Thyroid gland (tissue), 4 donors: ENCODE data around the gene ZNF154. TPM values are rescaled to one million over a fixed set of nuclear protein-coding genes. Genes with fewer than 3 reads are reported as not detected.

Source experiments
- DNase-seq, 2 donors: peaks; one replicate each; pipeline ENCODE4 v3.0.0-alpha.2; 2019
- H3K27ac ChIP-seq, 3 donors: fragments of 200-600 bp; sonication (generic); 1 replicate in 2 of 3; 2 replicates in 1 of 3; pipeline ENCODE4 v1.5.1; 2016 to 2019; ENCODE audit warnings: mild to moderate bottlenecking in 1 of 3, moderate library complexity in 1 of 3
- H3K27me3 ChIP-seq: fragments of 200-600 bp; sonication (generic); one replicate; pipeline ENCODE4 v1.5.1; 2019
- H3K36me3 ChIP-seq, 2 donors: fragments of 200-600 bp; sonication (generic); one replicate each; pipeline ENCODE4 v1.5.1; 2016 to 2019
- H3K4me1 ChIP-seq, 2 donors: fragments of 200-600 bp; sonication (generic); one replicate each; pipeline ENCODE4 v1.5.1; 2017 to 2019
- H3K4me3 ChIP-seq, 3 donors: fragments of 200-600 bp; sonication (generic); replicated peaks in 1 of 3; 1 replicate in 2 of 3; 2 replicates in 1 of 3; pipeline ENCODE4 v1.5.1; 2016; ENCODE audit warnings: mild to moderate bottlenecking in 1 of 3
- H3K9me3 ChIP-seq: fragments of 200-600 bp; sonication (generic); one replicate; pipeline ENCODE4 v1.5.1; 2017
- CTCF ChIP-seq, 6 experiments: fragments of 200-600 bp in 3 of 6; fragments of 450-650 bp in 3 of 6; sonication (generic) in 3 of 6; IDR thresholded peaks; one replicate each; pipeline ENCODE4 v1.5.1; 2016 to 2019; ENCODE audit warnings: antibody characterized with exemption in 6 of 6, mild to moderate bottlenecking in 2 of 6, inconsistent platforms in 1 of 6, moderate library complexity in 1 of 6
- POLR2A ChIP-seq, 2 donors: fragments of 450-650 bp; IDR thresholded peaks; one replicate each; pipeline ENCODE4 v1.6.1; 2017; ENCODE audit warnings: antibody characterized with exemption in 2 of 2, mild to moderate bottlenecking in 2 of 2, moderate library complexity in 1 of 2
- WGBS, 2 donors: methylation state at CpG; one replicate each; pipeline ENCODE4 v1.1.5; 2017; 5-methylcytosine and 5-hydroxymethylcytosine counted together
- intact Hi-C: fragments of 100-400 bp; cut with DNase I; formaldehyde crosslinking; loops from one replicate; pipeline ENCODE4 v1.15.1; 2023
- total RNA-seq, 4 donors: library from RNA; depleted of rRNA; stranded (reverse); fragments of >200 nt; gene quantifications; one replicate each; pipeline ENCODE4 v1.2.3, GENCODE V29; 2016

Gene ZNF154
- total RNA-seq, 4 donors from 2014 or later: 15.6 to 25.8 (median 18.2) TPM

- Histone ChIP-seq H3K27me3 (no peaks in the 10 kb centered on the region), H3K36me3 (no peaks in the 10 kb centered on the region), H3K27ac (no peak within 1 kb of the TSS), H3K4me3 (no peak within 1 kb of the TSS), H3K9me3 (no peaks in the 10 kb centered on the region), H3K4me1 (peaks cover 0 to 2% of the 10 kb centered on the region in 2 donors)
- WGBS, 2 donors: 94 to 97% methylated on average over 2 of the region's 2 CpGs
- intact Hi-C loops: no loop called here
- TF ChIP-seq CTCF (IDR thresholded peaks at IDR 0.05) (no peak), POLR2A (IDR thresholded peaks at IDR 0.05) (no peak)
- no peak for DNase-seq
These were observed 40.4 kb downstream of the ZNF154 start, which contains the start of gene ZSCAN4 for GRCh38 chr19:57668635-57669034. ZSCAN4 (plus strand) TSS chr19:57668935; CDS start chr19:57676146, 7,211 bp downstream.

GRCh38 chr19:57667228-57667627 lies 41.8 kb downstream of the ZNF154 start:
- H3K4me1 ChIP-seq: peaks cover 0 to 4% of the 10 kb centered on the region in 2 donors
- H3K27ac ChIP-seq: no peak overlapping the region
- H3K27me3 ChIP-seq: no peaks in the 10 kb centered on the region
- TF ChIP-seq POLR2A (IDR thresholded peaks at IDR 0.05) (no peak), CTCF (IDR thresholded peaks at IDR 0.05) (no peak)
- intact Hi-C loops: no loop called here
- WGBS, 2 donors: 89 to 94% methylated on average over 1 of the region's 1 CpG
- DNase-seq: no peak
- no peak overlapping the region for H3K4me3 ChIP-seq
- no peaks in the 10 kb centered on the region for H3K36me3 ChIP-seq
- H3K9me3 ChIP-seq: no peaks in the 10 kb centered on the region

GRCh38 chr19:57665261-57665806 lies 43.7 kb downstream of the ZNF154 start:
- WGBS, 2 donors: 86 to 88% methylated on average over 9 of the region's 9 CpGs
- no peaks in the 10 kb centered on the region for H3K36me3 ChIP-seq
- no peak overlapping the region for H3K27ac ChIP-seq
- intact Hi-C loops: no loop called here
- no peak for TF ChIP-seq POLR2A (IDR thresholded peaks at IDR 0.05)
- no peak for TF ChIP-seq CTCF (IDR thresholded peaks at IDR 0.05)
- no peak overlapping the region for H3K4me3 ChIP-seq
- no peak for DNase-seq
- H3K9me3 ChIP-seq: no peaks in the 10 kb centered on the region
- H3K4me1 ChIP-seq: peaks cover 0 to 4% of the 10 kb centered on the region in 2 donors
- H3K27me3 ChIP-seq: no peaks in the 10 kb centered on the region

GRCh38 chr19:57664269-57665127 lies 44.5 kb downstream of the ZNF154 start:
- Histone ChIP-seq H3K4me3 (peak overlapping the region in 2 of 3 donors; percentile 5 to 51), H3K36me3 (no peaks in the 10 kb centered on the region), H3K27ac (peak overlapping the region; percentile 13 to 62 (median 56)), H3K9me3 (no peaks in the 10 kb centered on the region), H3K4me1 (peaks cover 0 to 4% of the 10 kb centered on the region in 2 donors), H3K27me3 (no peaks in the 10 kb centered on the region)
- TF ChIP-seq POLR2A (IDR thresholded peaks at IDR 0.05): peak in 1 of 2 donors; percentile 38
- no peak for TF ChIP-seq CTCF (IDR thresholded peaks at IDR 0.05)
- intact Hi-C loops: no loop called here
- peak; percentile 64 to 72 for DNase-seq
- WGBS, 2 donors: 2 to 4% methylated on average over 34 to 37 of the region's 64 CpGs

- H3K9me3 ChIP-seq: no peaks in the 10 kb centered on the region
- intact Hi-C loops: no loop called here
- 80 to 82% methylated on average over 1 of the region's 1 CpG for WGBS, 2 donors
These were observed 52.7 kb downstream of the ZNF154 start for GRCh38 chr19:57656346-57656745.

More at GRCh38 chr19:57656346-57656745, 52.7 kb downstream of the ZNF154 start:
- no peaks in the 10 kb centered on the region for H3K4me1 ChIP-seq
- H3K27ac ChIP-seq: no peak overlapping the region
- no peaks in the 10 kb centered on the region for H3K36me3 ChIP-seq
- no peak for DNase-seq
- TF ChIP-seq CTCF (IDR thresholded peaks at IDR 0.05): no peak
- TF ChIP-seq POLR2A (IDR thresholded peaks at IDR 0.05): no peak
- no peaks in the 10 kb centered on the region for H3K27me3 ChIP-seq
- no peak overlapping the region for H3K4me3 ChIP-seq
